DMS 273 (cell line): Measurements from ENCODE around the gene ATP10B.
"Not testable (repeated sequence)": the region's sequence is repeated elsewhere in the genome, so short reads cannot be mapped to it uniquely, and the experiment has no call there.

ENCODE experiments used
- DNase-seq: peaks from one replicate; lab custom pipeline; 2025; ENCODE audit not compliant: unreplicated experiment; lab: John Stamatoyannopoulos, UW

Gene ATP10B

GRCh38 chr5:160760008-160760407, 92.0 kb downstream of the ATP10B start:
- DNase-seq: no peak

GRCh38 chr5:160757194-160757593, 94.8 kb downstream of the ATP10B start:
- no peak for DNase-seq

- no peak for DNase-seq
These were observed 100.9 kb downstream of the ATP10B start for GRCh38 chr5:160750938-160751657.

- DNase-seq: no peak
These were observed 102.3 kb downstream of the ATP10B start for GRCh38 chr5:160749682-160750081.

- DNase-seq: no peak
These were observed 103.0 kb downstream of the ATP10B start for GRCh38 chr5:160749026-160749425.

- DNase-seq: no peak
These were observed 104.0 kb downstream of the ATP10B start for GRCh38 chr5:160747987-160748386.

GRCh38 chr5:160747559-160747958, 104.5 kb downstream of the ATP10B start:
- DNase-seq: no peak

- no peak for DNase-seq
These were observed 107.5 kb downstream of the ATP10B start for GRCh38 chr5:160744268-160745101.

GRCh38 chr5:160743027-160743426, 109.0 kb downstream of the ATP10B start:
- no peak for DNase-seq

- no peak for DNase-seq
These were observed 109.6 kb downstream of the ATP10B start for GRCh38 chr5:160742446-160742845.

- no peak for DNase-seq
These were observed 124.6 kb downstream of the ATP10B start for GRCh38 chr5:160727296-160727997.

GRCh38 chr5:160726721-160727120, 125.3 kb downstream of the ATP10B start:
- DNase-seq: no peak

- no peak for DNase-seq
These were observed 131.2 kb downstream of the ATP10B start for GRCh38 chr5:160720822-160721221.

GRCh38 chr5:160715508-160715907, 136.5 kb downstream of the ATP10B start:
- not testable (repeated sequence) for DNase-seq

GRCh38 chr5:160703547-160704189, 148.3 kb downstream of the ATP10B start:
- DNase-seq: no peak

GRCh38 chr5:160702934-160703333, 149.1 kb downstream of the ATP10B start:
- no peak for DNase-seq

- no peak for DNase-seq
These were observed 149.7 kb downstream of the ATP10B start for GRCh38 chr5:160702311-160702803.

GRCh38 chr5:160701403-160701802, 150.6 kb downstream of the ATP10B start:
- DNase-seq: no peak

GRCh38 chr5:160699301-160699700, 152.7 kb downstream of the ATP10B start:
- no peak for DNase-seq

- DNase-seq: no peak
These were observed 154.7 kb downstream of the ATP10B start for GRCh38 chr5:160697281-160697680.

GRCh38 chr5:160694896-160695295, 157.1 kb downstream of the ATP10B start:
- DNase-seq: no peak
